GM18870 (cell line): ENCODE data around the gene HS1BP3.

ENCODE experiments used
- ATAC-seq: cut with Tn5 transposase; IDR thresholded peaks from one replicate; pipeline ENCODE4 v1.9.1; 2021; ENCODE audit warnings: moderate library complexity; ENCODE audit not compliant: unreplicated experiment

HS1BP3 gene

GRCh38 chr2:20632446-20632990 lies 18.4 kb downstream of the HS1BP3 start:
- no peak for ATAC-seq

GRCh38 chr2:20631617-20632307 lies 19.1 kb downstream of the HS1BP3 start:
- no peak for ATAC-seq

- ATAC-seq = no peak
Measured at GRCh38 chr2:20630967-20631366, 19.9 kb downstream of the HS1BP3 start.

- ATAC-seq = no peak
Measured at GRCh38 chr2:20629581-20630171, 21.2 kb downstream of the HS1BP3 start.

GRCh38 chr2:20629181-20629580 lies 21.7 kb downstream of the HS1BP3 start:
- ATAC-seq = no peak

GRCh38 chr2:20627712-20628380 lies 23.1 kb downstream of the HS1BP3 start:
- ATAC-seq = no peak

- no peak for ATAC-seq
Measured at GRCh38 chr2:20626698-20627513, 24.0 kb downstream of the HS1BP3 start.

- no peak for ATAC-seq
Measured at GRCh38 chr2:20626392-20626697, 24.6 kb downstream of the HS1BP3 start.

GRCh38 chr2:20625491-20626391 lies 25.2 kb downstream of the HS1BP3 start:
- no peak for ATAC-seq

- no peak for ATAC-seq
Measured at GRCh38 chr2:20624884-20625485, 25.9 kb downstream of the HS1BP3 start.

GRCh38 chr2:20624156-20624883 lies 26.6 kb downstream of the HS1BP3 start:
- ATAC-seq = no peak

GRCh38 chr2:20623741-20624155 lies 27.1 kb downstream of the HS1BP3 start:
- ATAC-seq = no peak

- no peak for ATAC-seq
Measured at GRCh38 chr2:20623241-20623640, 27.7 kb downstream of the HS1BP3 start.

- ATAC-seq = no peak
Measured at GRCh38 chr2:20622731-20623130, 28.2 kb downstream of the HS1BP3 start.

GRCh38 chr2:20622296-20622686 lies 28.6 kb downstream of the HS1BP3 start:
- ATAC-seq = no peak

- no peak for ATAC-seq
Measured at GRCh38 chr2:20621366-20622295, 29.3 kb downstream of the HS1BP3 start.

GRCh38 chr2:20620696-20621365 lies 30.1 kb downstream of the HS1BP3 start:
- no peak for ATAC-seq

- ATAC-seq = no peak
Measured at GRCh38 chr2:20620271-20620681, 30.6 kb downstream of the HS1BP3 start.
